HepG2 (cell line): ENCODE data around the gene CD300LG. TPM values are rescaled to one million over a fixed set of nuclear protein-coding genes. Genes with fewer than 3 reads are reported as not detected.

ENCODE experiments used
- BRCA1 ChIP-seq: sonication (generic); formaldehyde crosslinking; IDR thresholded peaks from 2 replicates; pipeline ENCODE4 v1.4.0; 2020; ENCODE audit warnings: missing genetic modification reagents
- CC2D1A ChIP-seq: sonication (generic); formaldehyde crosslinking; IDR thresholded peaks from 2 replicates; pipeline ENCODE4 v1.8.1; 2023; ENCODE audit warnings: mild to moderate bottlenecking, missing genetic modification reagents
- LCORL ChIP-seq, 2 experiments: fragments of 450-650 bp in 1 of 2; sonication (generic) in 1 of 2; formaldehyde crosslinking in 1 of 2; IDR thresholded peaks; 2 replicates each; pipeline versions ENCODE4 v1.5.0 to v1.6.1; 2017 to 2020; ENCODE audit warnings: antibody characterized with exemption in 1 of 2, missing genetic modification reagents in 1 of 2
- MEIS1 ChIP-seq: sonication (generic); formaldehyde crosslinking; IDR thresholded peaks from 2 replicates; pipeline ENCODE4 v1.9.0; 2021; ENCODE audit warnings: mild to moderate bottlenecking, missing genetic modification reagents, moderate library complexity, borderline replicate concordance
- MYC ChIP-seq: sonication (generic); formaldehyde crosslinking; IDR thresholded peaks from 2 replicates; pipeline ENCODE4 v1.9.0; 2021; ENCODE audit warnings: missing genetic modification reagents, borderline replicate concordance
- PHF21A ChIP-seq: sonication (generic); formaldehyde crosslinking; IDR thresholded peaks from 2 replicates; pipeline ENCODE4 v1.5.0; 2020; ENCODE audit warnings: mild to moderate bottlenecking, missing genetic modification reagents
- RARA ChIP-seq: IDR thresholded peaks from 2 replicates; pipeline ENCODE4 v1.6.1; 2016; ENCODE audit warnings: missing genetic modification reagents, missing compliant biosample characterization
- RFXANK ChIP-seq: IDR thresholded peaks from 2 replicates; pipeline ENCODE4 v1.6.1; 2016
- RNF2 ChIP-seq: fragments of 450-650 bp; conservative IDR thresholded peaks from 2 replicates; pipeline ENCODE4 v1.6.1; 2016; ENCODE audit warnings: low read depth
- SRSF1 ChIP-seq: fragments of 200-400 bp; formaldehyde crosslinking; optimal IDR thresholded peaks from 2 replicates; pipeline ENCODE3; 2017; ENCODE audit warnings: mild to moderate bottlenecking, low read depth, low read length, moderate library complexity
- TAF1 ChIP-seq: sonication (generic); formaldehyde crosslinking; IDR thresholded peaks from 2 replicates; pipeline ENCODE4 v1.4.0; 2020; ENCODE audit warnings: missing genetic modification reagents
- ZBTB38 ChIP-seq: sonication (generic); formaldehyde crosslinking; IDR thresholded peaks from 2 replicates; pipeline ENCODE4 v1.5.1; 2020; ENCODE audit warnings: mild to moderate bottlenecking, missing genetic modification reagents
- ZNF501 ChIP-seq: sonication (generic); formaldehyde crosslinking; IDR thresholded peaks from 2 replicates; pipeline ENCODE4 v1.5.1; 2020; ENCODE audit warnings: mild to moderate bottlenecking, moderate library complexity, missing genetic modification reagents
- ZNF556 ChIP-seq: sonication (generic); formaldehyde crosslinking; IDR thresholded peaks from 2 replicates; pipeline ENCODE4 v1.4.0; 2020; ENCODE audit warnings: mild to moderate bottlenecking, missing genetic modification reagents, borderline replicate concordance
- ZNF607 ChIP-seq: sonication (generic); formaldehyde crosslinking; IDR thresholded peaks from 2 replicates; pipeline ENCODE4 v1.5.1; 2020; ENCODE audit warnings: missing genetic modification reagents, mild to moderate bottlenecking, borderline replicate concordance
- ZNF766 ChIP-seq: sonication (generic); formaldehyde crosslinking; IDR thresholded peaks from 2 replicates; pipeline ENCODE4 v1.5.0; 2020; ENCODE audit warnings: missing genetic modification reagents, borderline replicate concordance
- polyA plus RNA-seq, 8 experiments: library from polyadenylated mRNA; depleted of rRNA in 3 of 8; stranded (reverse) in 7 of 8; unstranded in 1 of 8; fragments of >200 nt; fragmentation: Illumina TruSeq in 4 of 8; extraction: Trizol in 4 of 8; gene quantifications; 2 replicates each; pipeline versions ENCODE4 v1.2.1 to v1.2.3, GENCODE V29; 2011 to 2016; ENCODE audit warnings: low read depth in 4 of 8, missing spikeins in 1 of 8, mixed read lengths in 1 of 8; ENCODE audit not compliant: insufficient read depth in 1 of 8
- total RNA-seq, 5 experiments: library from RNA; depleted of rRNA; stranded (reverse); fragments of >200 nt; fragmentation: Illumina TruSeq; extraction: Trizol; gene quantifications; 2 replicates each; pipeline ENCODE4 v1.2.3, GENCODE V29; 2016; ENCODE audit warnings: low read depth in 1 of 5
- TF ChIP-seq, protein P1 (sequence below): sonication (generic); formaldehyde crosslinking; IDR thresholded peaks from 2 replicates; pipeline ENCODE4 v1.4.0; 2020; ENCODE audit warnings: missing genetic modification reagents
- TF ChIP-seq, protein P2 (sequence below): sonication (generic); formaldehyde crosslinking; IDR thresholded peaks from 2 replicates; pipeline ENCODE4 v1.5.1; 2020; ENCODE audit warnings: mild to moderate bottlenecking, moderate library complexity, missing genetic modification reagents
- TF ChIP-seq, protein P3 (sequence below), 2 experiments: sonication (generic) in 1 of 2; formaldehyde crosslinking in 1 of 2; IDR thresholded peaks; 2 replicates each; pipeline versions ENCODE4 v1.4.0 to v1.6.1; 2018 to 2020; ENCODE audit warnings: missing genetic modification reagents in 2 of 2, borderline replicate concordance in 1 of 2, low read depth in 1 of 2, mild to moderate bottlenecking in 1 of 2, missing biosample characterization in 1 of 2
- TF ChIP-seq, protein P4 (sequence below): IDR thresholded peaks from 2 replicates; pipeline ENCODE4 v1.6.1; 2016; ENCODE audit warnings: low read depth, borderline replicate concordance
- TF ChIP-seq, protein P5 (sequence below): sonication (generic); formaldehyde crosslinking; IDR thresholded peaks from 2 replicates; pipeline ENCODE4 v1.8.1; 2022; ENCODE audit warnings: mild to moderate bottlenecking, missing genetic modification reagents

Gene CD300LG
- total and polyA plus RNA-seq, 2 of the 13 experiments (the other 11 are each of a cell fraction or from before 2014, with no cell fraction given), result not detected

DNA sequence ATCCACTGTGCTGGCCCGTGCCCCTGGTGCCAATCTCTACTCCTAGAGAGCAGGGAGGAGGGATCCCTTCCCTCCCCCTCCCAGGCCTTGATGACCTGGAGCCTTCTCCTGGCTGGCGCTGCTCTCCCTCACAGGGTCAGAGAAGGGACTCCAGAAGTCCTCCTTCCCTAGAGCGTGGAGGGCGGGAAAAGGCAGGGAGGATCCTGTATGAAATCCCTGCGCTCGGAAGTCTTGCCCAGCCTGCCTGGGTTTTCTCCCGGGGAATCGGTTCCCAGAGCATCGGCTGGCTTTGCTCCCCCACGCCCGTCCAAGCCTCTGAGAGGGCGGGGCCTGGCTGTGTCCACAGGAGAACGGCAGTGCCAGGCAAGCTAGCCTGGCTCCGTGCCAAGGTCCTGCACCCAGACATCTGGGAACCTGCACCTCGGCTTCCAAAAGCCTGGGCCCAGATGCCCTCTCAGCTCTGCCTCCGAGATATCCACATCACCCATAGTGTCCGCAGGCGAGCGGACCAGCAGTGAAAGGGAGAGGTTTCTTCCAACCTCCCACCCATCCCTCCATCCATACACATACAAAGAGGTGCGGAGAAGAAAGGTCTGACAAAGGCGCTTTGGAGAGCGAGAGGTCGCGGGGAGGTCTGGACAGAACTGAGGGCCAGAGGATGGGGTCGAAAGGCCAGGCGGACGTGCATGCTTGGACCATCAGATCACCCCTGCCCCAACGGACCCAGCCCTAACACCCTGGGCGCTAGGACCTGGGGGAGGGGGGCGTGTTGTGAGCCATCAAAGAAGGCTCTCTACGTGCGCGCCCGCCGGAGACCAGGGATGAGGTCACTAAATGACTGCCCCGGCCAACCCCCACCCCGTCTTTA, 59.2 kb downstream of the CD300LG start (continued):
- TF ChIP-seq, protein P1, sequence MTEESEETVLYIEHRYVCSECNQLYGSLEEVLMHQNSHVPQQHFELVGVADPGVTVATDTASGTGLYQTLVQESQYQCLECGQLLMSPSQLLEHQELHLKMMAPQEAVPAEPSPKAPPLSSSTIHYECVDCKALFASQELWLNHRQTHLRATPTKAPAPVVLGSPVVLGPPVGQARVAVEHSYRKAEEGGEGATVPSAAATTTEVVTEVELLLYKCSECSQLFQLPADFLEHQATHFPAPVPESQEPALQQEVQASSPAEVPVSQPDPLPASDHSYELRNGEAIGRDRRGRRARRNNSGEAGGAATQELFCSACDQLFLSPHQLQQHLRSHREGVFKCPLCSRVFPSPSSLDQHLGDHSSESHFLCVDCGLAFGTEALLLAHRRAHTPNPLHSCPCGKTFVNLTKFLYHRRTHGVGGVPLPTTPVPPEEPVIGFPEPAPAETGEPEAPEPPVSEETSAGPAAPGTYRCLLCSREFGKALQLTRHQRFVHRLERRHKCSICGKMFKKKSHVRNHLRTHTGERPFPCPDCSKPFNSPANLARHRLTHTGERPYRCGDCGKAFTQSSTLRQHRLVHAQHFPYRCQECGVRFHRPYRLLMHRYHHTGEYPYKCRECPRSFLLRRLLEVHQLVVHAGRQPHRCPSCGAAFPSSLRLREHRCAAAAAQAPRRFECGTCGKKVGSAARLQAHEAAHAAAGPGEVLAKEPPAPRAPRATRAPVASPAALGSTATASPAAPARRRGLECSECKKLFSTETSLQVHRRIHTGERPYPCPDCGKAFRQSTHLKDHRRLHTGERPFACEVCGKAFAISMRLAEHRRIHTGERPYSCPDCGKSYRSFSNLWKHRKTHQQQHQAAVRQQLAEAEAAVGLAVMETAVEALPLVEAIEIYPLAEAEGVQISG (CRISPR knock-in tag), result 0 out of 2 replicates have a peak, but pooled peaks have one; percentile 6
- TF ChIP-seq SRSF1 (peak; percentile 22), LCORL (IDR thresholded peaks at IDR 0.05) (peak; percentile 51; the same call in 1 of the 2 replicates), LCORL (CRISPR knock-in tag; IDR thresholded peaks at IDR 0.05) (no peak), RARA (CRISPR knock-in tag) (peak; percentile 66; the same call in 1 of the 2 replicates), PHF21A (CRISPR knock-in tag) (0 out of 2 replicates have a peak, but pooled peaks have one; percentile 21), ZNF766 (peak; percentile 88), MEIS1 (CRISPR knock-in tag) (no peak), CC2D1A (CRISPR knock-in tag) (no peak), ZNF556 (CRISPR knock-in tag) (no peak), RFXANK (CRISPR knock-in tag) (no peak), MYC (CRISPR knock-in tag) (peak; percentile 35; the same call in 1 of the 2 replicates), BRCA1 (no peak), ZNF607 (peak; percentile 23; the same call in 1 of the 2 replicates), RNF2 (no peak), TAF1 (CRISPR knock-in tag) (no peak), ZNF501 (CRISPR knock-in tag) (peak; percentile 42), ZBTB38 (CRISPR knock-in tag) (no peak)
- TF ChIP-seq, protein P2, sequence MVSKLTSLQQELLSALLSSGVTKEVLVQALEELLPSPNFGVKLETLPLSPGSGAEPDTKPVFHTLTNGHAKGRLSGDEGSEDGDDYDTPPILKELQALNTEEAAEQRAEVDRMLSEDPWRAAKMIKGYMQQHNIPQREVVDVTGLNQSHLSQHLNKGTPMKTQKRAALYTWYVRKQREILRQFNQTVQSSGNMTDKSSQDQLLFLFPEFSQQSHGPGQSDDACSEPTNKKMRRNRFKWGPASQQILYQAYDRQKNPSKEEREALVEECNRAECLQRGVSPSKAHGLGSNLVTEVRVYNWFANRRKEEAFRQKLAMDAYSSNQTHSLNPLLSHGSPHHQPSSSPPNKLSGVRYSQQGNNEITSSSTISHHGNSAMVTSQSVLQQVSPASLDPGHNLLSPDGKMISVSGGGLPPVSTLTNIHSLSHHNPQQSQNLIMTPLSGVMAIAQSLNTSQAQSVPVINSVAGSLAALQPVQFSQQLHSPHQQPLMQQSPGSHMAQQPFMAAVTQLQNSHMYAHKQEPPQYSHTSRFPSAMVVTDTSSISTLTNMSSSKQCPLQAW (CRISPR knock-in tag), result 0 out of 2 replicates have a peak, but pooled peaks have one; percentile 33
- TF ChIP-seq, protein P3, sequence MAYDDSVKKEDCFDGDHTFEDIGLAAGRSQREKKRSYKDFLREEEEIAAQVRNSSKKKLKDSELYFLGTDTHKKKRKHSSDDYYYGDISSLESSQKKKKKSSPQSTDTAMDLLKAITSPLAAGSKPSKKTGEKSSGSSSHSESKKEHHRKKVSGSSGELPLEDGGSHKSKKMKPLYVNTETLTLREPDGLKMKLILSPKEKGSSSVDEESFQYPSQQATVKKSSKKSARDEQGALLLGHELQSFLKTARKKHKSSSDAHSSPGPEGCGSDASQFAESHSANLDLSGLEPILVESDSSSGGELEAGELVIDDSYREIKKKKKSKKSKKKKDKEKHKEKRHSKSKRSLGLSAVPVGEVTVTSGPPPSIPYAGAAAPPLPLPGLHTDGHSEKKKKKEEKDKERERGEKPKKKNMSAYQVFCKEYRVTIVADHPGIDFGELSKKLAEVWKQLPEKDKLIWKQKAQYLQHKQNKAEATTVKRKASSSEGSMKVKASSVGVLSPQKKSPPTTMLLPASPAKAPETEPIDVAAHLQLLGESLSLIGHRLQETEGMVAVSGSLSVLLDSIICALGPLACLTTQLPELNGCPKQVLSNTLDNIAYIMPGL (CRISPR knock-in tag; IDR thresholded peaks at IDR 0.05; ENCODE audit: borderline replicate concordance in 1 of 2, low read depth in 1 of 2), result 0 out of 4 replicates have a peak, but pooled peaks of 1 of the 2 experiments have one; percentile 9
- TF ChIP-seq, protein P4, sequence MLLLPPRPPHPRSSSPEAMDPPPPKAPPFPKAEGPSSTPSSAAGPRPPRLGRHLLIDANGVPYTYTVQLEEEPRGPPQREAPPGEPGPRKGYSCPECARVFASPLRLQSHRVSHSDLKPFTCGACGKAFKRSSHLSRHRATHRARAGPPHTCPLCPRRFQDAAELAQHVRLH (CRISPR knock-in tag), result no peak
- TF ChIP-seq, protein P5, sequence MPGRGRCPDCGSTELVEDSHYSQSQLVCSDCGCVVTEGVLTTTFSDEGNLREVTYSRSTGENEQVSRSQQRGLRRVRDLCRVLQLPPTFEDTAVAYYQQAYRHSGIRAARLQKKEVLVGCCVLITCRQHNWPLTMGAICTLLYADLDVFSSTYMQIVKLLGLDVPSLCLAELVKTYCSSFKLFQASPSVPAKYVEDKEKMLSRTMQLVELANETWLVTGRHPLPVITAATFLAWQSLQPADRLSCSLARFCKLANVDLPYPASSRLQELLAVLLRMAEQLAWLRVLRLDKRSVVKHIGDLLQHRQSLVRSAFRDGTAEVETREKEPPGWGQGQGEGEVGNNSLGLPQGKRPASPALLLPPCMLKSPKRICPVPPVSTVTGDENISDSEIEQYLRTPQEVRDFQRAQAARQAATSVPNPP, result no peak
